Neural cell (in vitro differentiated cells): ENCODE results near the gene IL1RL2. TPM values are rescaled to one million over a fixed set of nuclear protein-coding genes. Genes with fewer than 3 reads are reported as not detected.

ENCODE experiments used
- H2AFZ ChIP-seq: fragments of 200-600, 300-800 bp; sonication (generic), shearing (Covaris generic); 2 replicates; pipeline ENCODE4 v1.6.0; 2014; ENCODE audit warnings: low read depth, mild to moderate bottlenecking, antibody characterized with exemption, low read length, moderate library complexity
- H3F3A ChIP-seq: fragments of 200-600 bp; shearing (Covaris generic); 2 replicates; pipeline ENCODE4 v1.6.1; 2016; ENCODE audit warnings: mild to moderate bottlenecking, moderate library complexity, mixed read lengths, antibody characterized with exemption, low read length; ENCODE audit not compliant: insufficient read depth, poor library complexity, severe bottlenecking
- H3K27ac ChIP-seq: fragments of 200-600, 300-800 bp; sonication (generic), shearing (Covaris generic); 2 replicates; pipeline ENCODE4 v1.5.1; 2014; ENCODE audit warnings: mild to moderate bottlenecking, low read length, moderate library complexity
- H3K27me3 ChIP-seq: fragments of 300-800, 200-600 bp; sonication (generic), shearing (Covaris generic); 2 replicates; pipeline ENCODE4 v1.6.0; 2014; ENCODE audit warnings: mild to moderate bottlenecking, low read depth, low read length, moderate library complexity; ENCODE audit not compliant: insufficient read depth
- H3K36me3 ChIP-seq: fragments of 300-800, 200-600 bp; sonication (generic), shearing (Covaris generic); 2 replicates; pipeline ENCODE4 v1.5.1; 2014; ENCODE audit warnings: mild to moderate bottlenecking, antibody characterized with exemption, low read length, moderate library complexity; ENCODE audit not compliant: insufficient read depth
- H3K4me2 ChIP-seq: fragments of 300-800, 200-600 bp; sonication (generic), shearing (Covaris generic); 2 replicates; pipeline ENCODE4 v1.6.0; 2014; ENCODE audit warnings: mild to moderate bottlenecking, low read length
- H3K4me3 ChIP-seq: fragments of 300-800, 200-600 bp; sonication (generic), shearing (Covaris generic); 2 replicates; pipeline ENCODE4 v1.5.1; 2014; ENCODE audit warnings: mild to moderate bottlenecking, low read length, moderate library complexity
- H3K79me2 ChIP-seq: fragments of 200-600 bp; shearing (Covaris generic); replicated peaks from 2 replicates; pipeline ENCODE4 v1.6.0; 2014; ENCODE audit warnings: mild to moderate bottlenecking, low read length, moderate library complexity; ENCODE audit not compliant: insufficient read depth
- H3K9ac ChIP-seq: fragments of 300-800, 200-600 bp; sonication (generic), shearing (Covaris generic); 2 replicates; pipeline ENCODE4 v1.6.1; 2016; ENCODE audit warnings: mild to moderate bottlenecking, low read length, mixed read lengths
- H3K9me2 ChIP-seq: fragments of 200-600 bp; shearing (Covaris generic); 2 replicates; pipeline ENCODE4 v1.6.1; 2016; ENCODE audit warnings: mild to moderate bottlenecking, low read length, mixed read lengths; ENCODE audit not compliant: insufficient read depth
- H3K9me3 ChIP-seq: fragments of 200-600, 300-800 bp; sonication (generic), shearing (Covaris generic); 2 replicates; pipeline ENCODE4 v1.6.1; 2016; ENCODE audit warnings: mild to moderate bottlenecking, mixed run types, low read length, moderate library complexity, mixed read lengths
- H4K20me1 ChIP-seq: fragments of 200-600 bp; shearing (Covaris generic); 2 replicates; pipeline ENCODE4 v1.6.1; 2016; ENCODE audit warnings: mild to moderate bottlenecking, mixed run types; ENCODE audit not compliant: insufficient read depth
- EP300 ChIP-seq: fragments of 450-650 bp; conservative IDR thresholded peaks from 2 replicates; pipeline ENCODE4 v1.6.1; 2014; ENCODE audit warnings: antibody characterized with exemption, mild to moderate bottlenecking, moderate library complexity; ENCODE audit not compliant: poor library complexity, severe bottlenecking
- EZH2 ChIP-seq: fragments of 200-600, 300-800 bp; shearing (Covaris generic), sonication (generic); IDR thresholded peaks from 2 replicates; pipeline ENCODE4 v1.6.1; 2014; ENCODE audit warnings: antibody characterized with exemption, low read length, borderline replicate concordance, mild to moderate bottlenecking; ENCODE audit not compliant: insufficient read depth, poor library complexity, severe bottlenecking
- MXI1 ChIP-seq: fragments of 450-650 bp; conservative IDR thresholded peaks from 2 replicates; pipeline ENCODE4 v1.6.1; 2014; ENCODE audit warnings: antibody characterized with exemption, mild to moderate bottlenecking; ENCODE audit not compliant: poor library complexity, severe bottlenecking
- POLR2AphosphoS5 ChIP-seq: IDR thresholded peaks from 2 replicates; pipeline ENCODE4 v1.6.1; 2012
- RAD21 ChIP-seq: fragments of 450-650 bp; conservative IDR thresholded peaks from 2 replicates; pipeline ENCODE4 v1.6.1; 2014; ENCODE audit warnings: antibody characterized with exemption, mild to moderate bottlenecking, moderate library complexity
- SMC3 ChIP-seq: fragments of 450-650 bp; conservative IDR thresholded peaks from 2 replicates; pipeline ENCODE4 v1.6.1; 2014; ENCODE audit warnings: antibody characterized with exemption, mild to moderate bottlenecking, moderate library complexity; ENCODE audit not compliant: poor library complexity
- TAF1 ChIP-seq: IDR thresholded peaks from 2 replicates; pipeline ENCODE4 v1.6.1; 2012; ENCODE audit warnings: low read depth
- polyA plus RNA-seq: library from polyadenylated mRNA; depleted of rRNA; stranded (reverse); fragments of >200 nt; gene quantifications from 2 replicates; pipeline ENCODE4 v1.2.3, GENCODE V29; 2014
- TF ChIP-seq, protein P1 (sequence below): IDR thresholded peaks from 2 replicates; pipeline ENCODE4 v1.6.1; 2012; ENCODE audit warnings: borderline replicate concordance
- TF ChIP-seq, protein P2 (sequence below): fragments of 450-650 bp; IDR thresholded peaks from 2 replicates; pipeline ENCODE4 v1.5.1; 2014; ENCODE audit warnings: antibody characterized with exemption, mild to moderate bottlenecking, moderate library complexity; ENCODE audit not compliant: poor library complexity, severe bottlenecking

Gene IL1RL2
- polyA plus RNA-seq, 1 donor from 2014 or later = not detected

DNA sequence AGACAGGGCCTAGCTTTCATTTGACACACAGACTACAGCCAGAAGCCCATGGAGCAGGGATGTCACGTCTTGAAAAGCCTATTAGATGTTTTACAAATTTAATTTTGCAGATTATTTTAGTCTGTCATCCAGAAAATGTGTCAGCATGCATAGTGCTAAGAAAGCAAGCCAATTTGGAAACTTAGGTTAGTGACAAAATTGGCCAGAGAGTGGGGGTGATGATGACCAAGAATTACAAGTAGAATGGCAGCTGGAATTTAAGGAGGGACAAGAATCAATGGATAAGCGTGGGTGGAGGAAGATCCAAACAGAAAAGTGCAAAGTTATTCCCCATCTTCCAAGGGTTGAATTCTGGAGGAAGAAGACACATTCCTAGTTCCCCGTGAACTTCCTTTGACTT, 7.8 kb upstream of the IL1RL2 start:
- Histone ChIP-seq H3K27me3 (no peaks in the 10 kb centered on the region), H2AFZ (no peak overlapping the region), H3K79me2 (no peaks in the 10 kb centered on the region), H3K4me3 (no peak overlapping the region), H3F3A (no peaks in the 10 kb centered on the region), H3K36me3 (no peaks in the 10 kb centered on the region), H4K20me1 (no peaks in the 10 kb centered on the region), H3K9me3 (no peaks in the 10 kb centered on the region), H3K9me2 (no peaks in the 10 kb centered on the region), H3K27ac (no peak overlapping the region), H3K4me2 (no peak overlapping the region), H3K9ac (no peak overlapping the region)
- TF ChIP-seq EP300 (no peak), SMC3 (no peak), POLR2AphosphoS5 (no peak), EZH2 (no peak), TAF1 (no peak), MXI1 (no peak)

DNA sequence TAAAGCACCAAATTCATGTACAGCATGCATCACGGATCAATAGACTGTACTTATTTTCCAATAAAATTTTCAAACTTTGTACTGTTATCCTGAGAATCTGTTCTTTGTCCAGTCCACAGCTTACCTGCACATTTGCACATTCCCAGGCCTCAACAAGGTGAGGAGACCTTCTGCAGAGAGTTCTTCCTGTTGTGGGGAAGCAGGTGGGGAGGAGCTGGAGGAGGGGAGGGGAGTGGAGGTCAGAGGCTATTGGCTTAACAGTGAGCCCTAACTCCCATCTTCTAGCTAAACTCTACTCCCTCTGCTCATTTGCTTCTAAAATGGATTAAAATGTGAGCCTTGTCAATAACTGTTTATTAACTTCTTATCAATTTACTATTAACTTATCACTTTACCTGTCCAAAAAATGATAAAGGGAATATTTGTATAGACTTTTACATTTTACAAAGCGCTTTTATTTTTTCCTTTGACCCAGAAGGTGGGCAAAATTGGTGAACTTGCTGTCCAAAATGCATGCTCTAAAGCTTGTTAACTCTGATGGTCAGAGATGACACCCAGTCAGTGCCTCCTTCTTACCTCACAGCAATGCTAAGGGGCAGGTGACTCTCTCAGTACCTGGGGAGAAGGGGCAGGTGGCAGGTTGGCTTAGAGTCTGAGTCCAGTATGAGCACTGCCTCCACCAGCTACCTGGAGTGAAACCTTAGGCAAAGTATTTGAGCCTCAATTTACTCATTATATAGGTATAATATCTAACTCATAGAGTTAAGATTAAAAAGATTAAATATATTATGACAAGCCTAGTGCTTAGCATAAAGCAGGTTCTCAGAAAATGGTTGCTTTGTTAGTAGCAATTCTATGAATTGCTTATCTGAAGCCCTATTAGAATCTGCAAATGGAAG, 6.8 kb upstream of the IL1RL2 start:
- Histone ChIP-seq H3K9ac (no peak overlapping the region), H3K4me3 (no peak overlapping the region), H3K9me3 (no peaks in the 10 kb centered on the region), H3K79me2 (no peaks in the 10 kb centered on the region), H3K4me2 (no peak overlapping the region), H3K36me3 (no peaks in the 10 kb centered on the region), H3K27me3 (no peaks in the 10 kb centered on the region), H3K9me2 (no peaks in the 10 kb centered on the region), H2AFZ (no peak overlapping the region), H3K27ac (no peak overlapping the region), H4K20me1 (no peaks in the 10 kb centered on the region), H3F3A (no peaks in the 10 kb centered on the region)
- no peak for TF ChIP-seq EZH2
- TF ChIP-seq, protein P1, sequence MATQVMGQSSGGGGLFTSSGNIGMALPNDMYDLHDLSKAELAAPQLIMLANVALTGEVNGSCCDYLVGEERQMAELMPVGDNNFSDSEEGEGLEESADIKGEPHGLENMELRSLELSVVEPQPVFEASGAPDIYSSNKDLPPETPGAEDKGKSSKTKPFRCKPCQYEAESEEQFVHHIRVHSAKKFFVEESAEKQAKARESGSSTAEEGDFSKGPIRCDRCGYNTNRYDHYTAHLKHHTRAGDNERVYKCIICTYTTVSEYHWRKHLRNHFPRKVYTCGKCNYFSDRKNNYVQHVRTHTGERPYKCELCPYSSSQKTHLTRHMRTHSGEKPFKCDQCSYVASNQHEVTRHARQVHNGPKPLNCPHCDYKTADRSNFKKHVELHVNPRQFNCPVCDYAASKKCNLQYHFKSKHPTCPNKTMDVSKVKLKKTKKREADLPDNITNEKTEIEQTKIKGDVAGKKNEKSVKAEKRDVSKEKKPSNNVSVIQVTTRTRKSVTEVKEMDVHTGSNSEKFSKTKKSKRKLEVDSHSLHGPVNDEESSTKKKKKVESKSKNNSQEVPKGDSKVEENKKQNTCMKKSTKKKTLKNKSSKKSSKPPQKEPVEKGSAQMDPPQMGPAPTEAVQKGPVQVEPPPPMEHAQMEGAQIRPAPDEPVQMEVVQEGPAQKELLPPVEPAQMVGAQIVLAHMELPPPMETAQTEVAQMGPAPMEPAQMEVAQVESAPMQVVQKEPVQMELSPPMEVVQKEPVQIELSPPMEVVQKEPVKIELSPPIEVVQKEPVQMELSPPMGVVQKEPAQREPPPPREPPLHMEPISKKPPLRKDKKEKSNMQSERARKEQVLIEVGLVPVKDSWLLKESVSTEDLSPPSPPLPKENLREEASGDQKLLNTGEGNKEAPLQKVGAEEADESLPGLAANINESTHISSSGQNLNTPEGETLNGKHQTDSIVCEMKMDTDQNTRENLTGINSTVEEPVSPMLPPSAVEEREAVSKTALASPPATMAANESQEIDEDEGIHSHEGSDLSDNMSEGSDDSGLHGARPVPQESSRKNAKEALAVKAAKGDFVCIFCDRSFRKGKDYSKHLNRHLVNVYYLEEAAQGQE = no peak
- TF ChIP-seq RAD21 = no peak

DNA sequence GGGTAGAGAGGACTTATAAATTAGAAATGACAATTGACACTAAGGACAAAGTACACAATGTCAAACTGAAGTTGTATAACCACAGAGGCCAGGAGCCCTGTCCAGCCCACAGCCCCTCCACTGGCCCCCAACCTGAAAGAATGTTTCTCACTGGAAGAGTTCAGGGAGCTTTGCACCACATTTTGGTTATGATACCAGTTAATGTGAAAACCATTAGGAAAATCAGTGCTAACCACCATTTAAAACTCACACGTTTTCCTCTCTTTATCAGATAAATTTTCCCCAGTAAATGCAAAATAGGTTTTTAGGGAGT, 6.2 kb upstream of the IL1RL2 start:
- Histone ChIP-seq H3K9me2 (no peaks in the 10 kb centered on the region), H2AFZ (no peak overlapping the region), H3K27ac (no peak overlapping the region), H4K20me1 (no peaks in the 10 kb centered on the region), H3K4me3 (no peak overlapping the region), H3K9me3 (no peaks in the 10 kb centered on the region), H3K9ac (no peak overlapping the region), H3K36me3 (no peaks in the 10 kb centered on the region), H3K4me2 (no peak overlapping the region), H3K27me3 (no peaks in the 10 kb centered on the region), H3K79me2 (no peaks in the 10 kb centered on the region), H3F3A (no peaks in the 10 kb centered on the region)
- TF ChIP-seq, protein P2, sequence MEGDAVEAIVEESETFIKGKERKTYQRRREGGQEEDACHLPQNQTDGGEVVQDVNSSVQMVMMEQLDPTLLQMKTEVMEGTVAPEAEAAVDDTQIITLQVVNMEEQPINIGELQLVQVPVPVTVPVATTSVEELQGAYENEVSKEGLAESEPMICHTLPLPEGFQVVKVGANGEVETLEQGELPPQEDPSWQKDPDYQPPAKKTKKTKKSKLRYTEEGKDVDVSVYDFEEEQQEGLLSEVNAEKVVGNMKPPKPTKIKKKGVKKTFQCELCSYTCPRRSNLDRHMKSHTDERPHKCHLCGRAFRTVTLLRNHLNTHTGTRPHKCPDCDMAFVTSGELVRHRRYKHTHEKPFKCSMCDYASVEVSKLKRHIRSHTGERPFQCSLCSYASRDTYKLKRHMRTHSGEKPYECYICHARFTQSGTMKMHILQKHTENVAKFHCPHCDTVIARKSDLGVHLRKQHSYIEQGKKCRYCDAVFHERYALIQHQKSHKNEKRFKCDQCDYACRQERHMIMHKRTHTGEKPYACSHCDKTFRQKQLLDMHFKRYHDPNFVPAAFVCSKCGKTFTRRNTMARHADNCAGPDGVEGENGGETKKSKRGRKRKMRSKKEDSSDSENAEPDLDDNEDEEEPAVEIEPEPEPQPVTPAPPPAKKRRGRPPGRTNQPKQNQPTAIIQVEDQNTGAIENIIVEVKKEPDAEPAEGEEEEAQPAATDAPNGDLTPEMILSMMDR = no peak
- TF ChIP-seq SMC3 (no peak), EP300 (no peak), RAD21 (no peak), EZH2 (no peak), MXI1 (no peak), POLR2AphosphoS5 (no peak), TAF1 (no peak)
- TF ChIP-seq, protein P1 = no peak
